Stomach (tissue), 9 donors: Measurements from ENCODE around the gene AMIGO3. TPM values are rescaled to one million over a fixed set of nuclear protein-coding genes. Genes with fewer than 3 reads are reported as not detected.
"Not testable (repeated sequence)": the region's sequence is repeated elsewhere in the genome, so short reads cannot be mapped to it uniquely, and the experiment has no call there.

Experiments
- DNase-seq, 2 donors: peaks; one replicate each; pipeline versions ENCODE4 v3.0.0 to v3.0.0-alpha.2; 2013 to 2019
- H3K27ac ChIP-seq, 5 donors: fragments of 200-600 bp in 4 of 5; sonication (generic) in 4 of 5; one replicate each; pipeline ENCODE4 v1.5.1; 2013 to 2019; ENCODE audit warnings: mild to moderate bottlenecking in 1 of 5, moderate library complexity in 1 of 5
- H3K27me3 ChIP-seq, 3 donors: fragments of 200-600 bp; sonication (generic); one replicate each; pipeline ENCODE4 v1.5.1; 2017 to 2019; ENCODE audit warnings: mixed run types in 1 of 3
- H3K36me3 ChIP-seq, 4 donors: fragments of 200-600 bp; sonication (generic); 1 replicate in 3 of 4; 2 replicates in 1 of 4; pipeline ENCODE4 v1.5.1; 2016 to 2019
- H3K4me1 ChIP-seq, 4 donors: fragments of 200-600 bp; sonication (generic); one replicate each; pipeline ENCODE4 v1.5.1; 2016 to 2019
- H3K4me3 ChIP-seq, 4 donors: fragments of 200-600 bp; sonication (generic) in 3 of 4; one replicate each; pipeline ENCODE4 v1.5.1; 2016 to 2019; ENCODE audit warnings: mild to moderate bottlenecking in 1 of 4
- H3K9me3 ChIP-seq, 4 donors: fragments of 200-600 bp; sonication (generic); one replicate each; pipeline ENCODE4 v1.5.1; 2016 to 2019
- EP300 ChIP-seq: sonication (generic); formaldehyde crosslinking; IDR thresholded peaks from one replicate; pipeline ENCODE4 v1.6.1; 2017; ENCODE audit warnings: antibody characterized with exemption
- POLR2A ChIP-seq, 4 donors: fragments of 450-650 bp; IDR thresholded peaks; one replicate each; pipeline ENCODE4 v1.6.1; 2016; ENCODE audit warnings: antibody characterized with exemption in 4 of 4, control low read depth in 2 of 4, mild to moderate bottlenecking in 1 of 4, moderate library complexity in 1 of 4
- POLR2AphosphoS5 ChIP-seq, 3 donors: sonication (generic); formaldehyde crosslinking; IDR thresholded peaks; one replicate each; pipeline ENCODE4 v1.6.1; 2016; ENCODE audit warnings: antibody characterized with exemption in 3 of 3
- WGBS, 5 donors: extraction: QIAGEN DNeasy Blood & Tissue Kit in 3 of 5; methylation state at CpG; one replicate each; pipeline versions ENCODE4 v1.1.5 to v1.1.7; 2013 to 2018; 5-methylcytosine and 5-hydroxymethylcytosine counted together
- intact Hi-C: fragments of 100-400 bp; cut with DNase I; formaldehyde crosslinking; loops from one replicate; pipeline ENCODE4 v1.15.1; 2023; ENCODE audit warnings: low total_unique reads
- polyA plus RNA-seq, 3 donors: library from polyadenylated mRNA; stranded (reverse); fragments of 200-250 nt; gene quantifications; one replicate each; pipeline ENCODE4 v1.2.3, GENCODE V29; 2013
- total RNA-seq, 5 donors: library from RNA; depleted of rRNA; stranded (reverse); fragments of >200 nt; gene quantifications; one replicate each; pipeline versions ENCODE4 v1.1.0 to v1.2.3, GENCODE V29; 2014 to 2016
- TF ChIP-seq, protein P1 (sequence below), 7 experiments: fragments of 450-650 bp in 4 of 7; fragments of 200-600 bp in 3 of 7; sonication (generic) in 3 of 7; IDR thresholded peaks; one replicate each; pipeline ENCODE4 v1.5.1; 2016 to 2019; ENCODE audit warnings: antibody characterized with exemption in 7 of 7, control low read depth in 2 of 7, mild to moderate bottlenecking in 1 of 7
- donor health status: healthy with polysubstance abuse.
- donor health status: Bipolar disorder and iron deficiency.
- donor health status: healthy.

The AMIGO3 gene
- total and polyA plus RNA-seq, 8 donors = 0.19 to 1.3 (median 0.80) TPM; not detected in 4

DNA sequence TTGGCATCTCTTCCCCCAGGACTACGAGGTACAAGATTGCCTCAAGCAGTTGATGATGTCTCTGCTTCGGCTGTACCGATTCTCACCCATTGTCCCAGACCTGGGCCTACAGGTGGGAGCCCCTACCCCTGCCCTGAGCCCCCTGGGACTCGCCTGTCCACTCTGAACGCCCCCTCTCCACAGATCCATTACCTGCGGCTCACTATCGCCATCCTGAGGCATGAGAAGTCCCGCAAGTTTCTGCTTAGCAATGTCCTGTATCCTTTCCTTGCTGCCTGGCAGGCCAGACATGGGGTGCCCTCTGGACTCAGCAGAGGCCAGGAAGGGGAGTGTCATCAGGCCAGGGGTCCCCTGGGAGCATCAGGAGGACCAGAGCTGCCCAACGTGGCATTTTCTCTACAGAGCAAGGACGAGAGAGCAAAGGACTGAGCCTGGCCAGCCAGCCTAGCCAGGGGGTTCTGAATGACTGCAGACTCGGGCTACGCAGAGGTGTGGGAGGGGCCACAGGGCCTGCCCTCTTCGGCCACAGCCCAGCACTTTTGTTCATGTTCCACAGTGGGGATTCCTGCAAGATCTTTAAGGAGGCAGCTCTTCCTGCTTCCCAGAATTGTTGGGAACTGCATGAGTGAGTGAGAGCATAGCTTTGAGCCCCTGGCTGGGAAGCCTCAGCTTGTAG lies 18.9 kb downstream of the AMIGO3 start:
- H3K27ac ChIP-seq = no peak overlapping the region
- TF ChIP-seq, protein P1, sequence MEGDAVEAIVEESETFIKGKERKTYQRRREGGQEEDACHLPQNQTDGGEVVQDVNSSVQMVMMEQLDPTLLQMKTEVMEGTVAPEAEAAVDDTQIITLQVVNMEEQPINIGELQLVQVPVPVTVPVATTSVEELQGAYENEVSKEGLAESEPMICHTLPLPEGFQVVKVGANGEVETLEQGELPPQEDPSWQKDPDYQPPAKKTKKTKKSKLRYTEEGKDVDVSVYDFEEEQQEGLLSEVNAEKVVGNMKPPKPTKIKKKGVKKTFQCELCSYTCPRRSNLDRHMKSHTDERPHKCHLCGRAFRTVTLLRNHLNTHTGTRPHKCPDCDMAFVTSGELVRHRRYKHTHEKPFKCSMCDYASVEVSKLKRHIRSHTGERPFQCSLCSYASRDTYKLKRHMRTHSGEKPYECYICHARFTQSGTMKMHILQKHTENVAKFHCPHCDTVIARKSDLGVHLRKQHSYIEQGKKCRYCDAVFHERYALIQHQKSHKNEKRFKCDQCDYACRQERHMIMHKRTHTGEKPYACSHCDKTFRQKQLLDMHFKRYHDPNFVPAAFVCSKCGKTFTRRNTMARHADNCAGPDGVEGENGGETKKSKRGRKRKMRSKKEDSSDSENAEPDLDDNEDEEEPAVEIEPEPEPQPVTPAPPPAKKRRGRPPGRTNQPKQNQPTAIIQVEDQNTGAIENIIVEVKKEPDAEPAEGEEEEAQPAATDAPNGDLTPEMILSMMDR (IDR thresholded peaks at IDR 0.05) = no peak
- TF ChIP-seq POLR2A (IDR thresholded peaks at IDR 0.05) (no peak), POLR2AphosphoS5 (IDR thresholded peaks at IDR 0.05) (no peak), EP300 (no peak)
- no peak overlapping the region for H3K4me3 ChIP-seq
- peaks cover 38 to 89% (median 81%) of the 10 kb centered on the region in 4 donors for H3K36me3 ChIP-seq
- 74 to 86% (median 85%) methylated on average over 11 to 13 of the region's 13 CpGs for WGBS, 5 donors
- no peaks in the 10 kb centered on the region for H3K27me3 ChIP-seq
- no peaks in the 10 kb centered on the region for H3K9me3 ChIP-seq
- DNase-seq = no peak
- intact Hi-C loops = no loop called here
- H3K4me1 ChIP-seq = peaks cover 0 to 8% (median 0%) of the 10 kb centered on the region in 4 donors

DNA sequence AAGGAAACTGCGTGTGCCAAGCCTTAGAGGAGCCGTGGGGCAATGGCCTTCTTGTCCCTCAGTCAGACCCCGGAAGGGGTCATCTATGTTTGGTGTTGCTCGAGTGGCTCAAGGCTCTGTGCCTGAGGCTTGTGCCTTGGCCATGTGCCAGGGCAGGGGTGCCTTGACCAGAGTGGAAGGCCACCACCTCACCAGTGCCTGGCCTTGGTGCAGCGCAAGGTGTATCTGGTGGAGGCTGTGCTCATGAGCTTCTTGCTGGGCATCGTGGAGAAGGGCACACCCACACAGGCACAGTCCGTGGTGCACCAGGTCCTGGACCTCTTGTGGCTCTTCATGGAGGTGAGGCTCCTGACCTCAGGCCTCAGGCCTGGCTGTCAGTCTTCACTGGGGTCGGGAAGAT lies 19.5 kb downstream of the AMIGO3 start:
- Histone ChIP-seq H3K27me3 (no peaks in the 10 kb centered on the region), H3K36me3 (peaks cover 38 to 83% (median 75%) of the 10 kb centered on the region in 4 donors), H3K9me3 (no peaks in the 10 kb centered on the region), H3K4me1 (peaks cover 0 to 8% (median 0%) of the 10 kb centered on the region in 4 donors), H3K4me3 (no peak overlapping the region), H3K27ac (no peak overlapping the region)
- TF ChIP-seq, protein P1 (IDR thresholded peaks at IDR 0.05) = no peak
- TF ChIP-seq POLR2A (IDR thresholded peaks at IDR 0.05) = no peak
- 78 to 87% (median 83%) methylated on average over 7 to 8 of the region's 8 CpGs for WGBS, 5 donors
- intact Hi-C loops = no loop called here
- no peak for DNase-seq

GRCh38 chr3:49699281-49699979 lies 20.1 kb downstream of the AMIGO3 start:
- H3K27ac ChIP-seq = no peak overlapping the region
- peaks cover 35 to 78% (median 71%) of the 10 kb centered on the region in 4 donors for H3K36me3 ChIP-seq
- H3K9me3 ChIP-seq = no peaks in the 10 kb centered on the region
- no peak for DNase-seq
- H3K27me3 ChIP-seq = no peaks in the 10 kb centered on the region
- intact Hi-C loops = no loop called here
- TF ChIP-seq POLR2AphosphoS5 (IDR thresholded peaks at IDR 0.05) (no peak), EP300 (no peak), POLR2A (IDR thresholded peaks at IDR 0.05) (no peak)
- TF ChIP-seq, protein P1 (IDR thresholded peaks at IDR 0.05) = no peak
- H3K4me3 ChIP-seq = no peak overlapping the region
- 77 to 90% (median 88%) methylated on average over 5 to 16 of the region's 16 CpGs for WGBS, 5 donors
- H3K4me1 ChIP-seq = peaks cover 0 to 8% (median 0%) of the 10 kb centered on the region in 4 donors

DNA sequence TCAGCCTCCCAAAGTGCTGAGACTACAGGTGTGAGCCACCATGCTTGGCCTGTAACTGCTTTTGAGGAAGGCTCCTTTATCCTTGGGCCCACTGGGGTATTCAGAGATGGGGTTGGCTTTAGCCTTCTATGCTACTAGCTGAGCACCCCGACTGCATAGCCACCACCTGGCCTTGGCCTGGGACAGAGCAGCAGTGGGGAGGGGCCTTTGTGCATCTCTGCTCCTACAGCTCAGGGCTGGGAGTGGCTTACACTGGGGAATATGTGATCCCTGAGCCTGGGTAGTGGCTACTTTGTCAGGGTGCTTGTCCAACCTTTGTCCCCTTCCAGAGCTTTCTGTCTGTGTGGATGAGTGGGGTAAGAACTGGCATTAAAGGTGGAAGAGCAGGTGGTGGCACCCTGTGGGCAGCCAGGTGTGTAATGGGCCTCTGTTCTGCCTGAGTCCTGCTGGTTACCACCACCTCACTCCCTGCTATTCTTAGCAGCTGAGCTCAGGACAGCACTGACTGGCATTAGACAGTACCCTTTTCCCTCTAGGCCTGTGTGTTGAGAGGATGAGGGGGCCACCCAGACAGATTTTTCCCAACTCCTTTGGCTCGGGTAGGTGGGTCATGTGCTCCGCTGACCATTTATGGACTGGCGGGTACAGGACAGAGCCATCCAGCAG lies 24.0 kb downstream of the AMIGO3 start:
- H3K27ac ChIP-seq, intact Hi-C loops, H3K27me3 ChIP-seq, DNase-seq, H3K9me3 ChIP-seq, H3K4me3 ChIP-seq: not testable (repeated sequence)
- peaks cover 10 to 16% (median 15%) of the 10 kb centered on the region in 4 donors for H3K4me1 ChIP-seq
- 70 to 94% (median 88%) methylated on average over 1 to 4 of the region's 4 CpGs for WGBS, 5 donors
- peaks cover 21 to 44% (median 38%) of the 10 kb centered on the region in 4 donors for H3K36me3 ChIP-seq

- DNase-seq, H3K4me3 ChIP-seq, H3K27ac ChIP-seq, intact Hi-C loops, H3K27me3 ChIP-seq, H3K9me3 ChIP-seq: not testable (repeated sequence)
- Histone ChIP-seq H3K36me3 (peaks cover 20 to 34% (median 29%) of the 10 kb centered on the region in 4 donors), H3K4me1 (peaks cover 17 to 24% (median 23%) of the 10 kb centered on the region in 4 donors)
- WGBS, 5 donors = 67 to 71% (median 69%) methylated on average over 5 to 6 of the region's 6 CpGs
These were observed 24.9 kb downstream of the AMIGO3 start for GRCh38 chr3:49694409-49695070.

- peaks cover 22 to 43% (median 41%) of the 10 kb centered on the region in 4 donors for H3K4me1 ChIP-seq
- H3K4me3 ChIP-seq, intact Hi-C loops, H3K9me3 ChIP-seq, DNase-seq, H3K27ac ChIP-seq, H3K36me3 ChIP-seq: not testable (repeated sequence)
- H3K27me3 ChIP-seq = peaks cover 0 to 12% (median 0%) of the 10 kb centered on the region in 3 donors
- WGBS, 5 donors = 55 to 87% (median 56%) methylated on average over 3 of the region's 3 CpGs
These were observed 28.0 kb downstream of the AMIGO3 start for GRCh38 chr3:49691481-49691880.

- peak overlapping the region in 2 of 4 donors; percentile 71 to 90 for H3K4me3 ChIP-seq
- H3K9me3 ChIP-seq, intact Hi-C loops, DNase-seq, H3K27ac ChIP-seq, H3K36me3 ChIP-seq: not testable (repeated sequence)
- H3K27me3 ChIP-seq = peaks cover 0 to 18% (median 0%) of the 10 kb centered on the region in 3 donors
- WGBS, 5 donors = 72 to 94% (median 84%) methylated on average over 1 to 3 of the region's 3 CpGs
- H3K4me1 ChIP-seq = peaks cover 26 to 49% (median 47%) of the 10 kb centered on the region in 4 donors
These were observed 28.6 kb downstream of the AMIGO3 start for GRCh38 chr3:49690856-49691255.
